Sigmoid colon (tissue), 7 donors: ENCODE results near the gene HSPG2. TPM values are rescaled to one million over a fixed set of nuclear protein-coding genes. Genes with fewer than 3 reads are reported as not detected.
A peak's percentile ranks its signal among the peaks of the same experiment; 100 is the strongest.

Source experiments
- DNase-seq: peaks from one replicate; pipeline ENCODE4 v3.0.0-alpha.2; 2019
- H3K27ac ChIP-seq, 4 donors: fragments of 200-600 bp; sonication (generic); one replicate each; pipeline ENCODE4 v1.5.1; 2016 to 2019; ENCODE audit warnings: mild to moderate bottlenecking in 1 of 4
- H3K27me3 ChIP-seq, 3 donors: fragments of 200-600 bp; sonication (generic); one replicate each; pipeline ENCODE4 v1.5.1; 2019; ENCODE audit warnings: mild to moderate bottlenecking in 1 of 3
- H3K36me3 ChIP-seq, 4 donors: fragments of 200-600 bp; sonication (generic); one replicate each; pipeline ENCODE4 v1.5.1; 2016 to 2019
- H3K4me1 ChIP-seq, 4 donors: fragments of 200-600 bp; sonication (generic); one replicate each; pipeline ENCODE4 v1.5.1; 2017 to 2019
- H3K4me3 ChIP-seq, 4 donors: fragments of 200-600 bp; sonication (generic); one replicate each; pipeline ENCODE4 v1.5.1; 2017 to 2019; ENCODE audit warnings: mild to moderate bottlenecking in 2 of 4, moderate library complexity in 1 of 4
- H3K9me3 ChIP-seq, 4 donors: fragments of 200-600 bp in 3 of 4; sonication (generic) in 3 of 4; one replicate each; pipeline versions ENCODE4 v1.5.1 to v1.6.1; 2013 to 2019
- CTCF ChIP-seq, 4 experiments: fragments of 450-650 bp in 3 of 4; fragments of 200-600 bp in 1 of 4; IDR thresholded peaks; one replicate each; pipeline ENCODE4 v1.5.1; 2016 to 2019; ENCODE audit warnings: antibody characterized with exemption in 4 of 4, mild to moderate bottlenecking in 3 of 4, moderate library complexity in 2 of 4
- EP300 ChIP-seq, 4 donors: sonication (generic); formaldehyde crosslinking; IDR thresholded peaks; one replicate each; pipeline ENCODE4 v1.6.1; 2017; ENCODE audit warnings: antibody characterized with exemption in 4 of 4
- POLR2A ChIP-seq, 2 donors: fragments of 450-650 bp; IDR thresholded peaks; one replicate each; pipeline ENCODE4 v1.6.1; 2016; ENCODE audit warnings: antibody characterized with exemption in 2 of 2, mild to moderate bottlenecking in 2 of 2, moderate library complexity in 2 of 2
- POLR2AphosphoS5 ChIP-seq, 4 donors: sonication (generic); formaldehyde crosslinking; IDR thresholded peaks; one replicate each; pipeline ENCODE4 v1.6.1; 2017; ENCODE audit warnings: antibody characterized with exemption in 4 of 4
- WGBS, 2 donors: extraction: QIAGEN DNeasy Blood & Tissue Kit; methylation state at CpG; one replicate each; pipeline ENCODE4 v1.1.7; 2013; 5-methylcytosine and 5-hydroxymethylcytosine counted together
- intact Hi-C: fragments of 100-400 bp; cut with DNase I; formaldehyde crosslinking; loops from one replicate; pipeline ENCODE4 v1.15.1; 2023
- polyA plus RNA-seq, 3 donors: library from polyadenylated mRNA; stranded (reverse); fragments of 200-250 nt; gene quantifications; one replicate each; pipeline ENCODE4 v1.2.3, GENCODE V29; 2013
- total RNA-seq, 4 donors: library from RNA; depleted of rRNA; stranded (reverse); fragments of >200 nt; gene quantifications; one replicate each; pipeline ENCODE4 v1.1.0, GENCODE V29; 2016
- donor health status: healthy with polysubstance abuse.
- donor health status: Bipolar disorder and iron deficiency.
- donor health status: healthy.

HSPG2 gene
- total and polyA plus RNA-seq, 7 donors: 6.0 to 761 (median 104) TPM

- H3K27me3 ChIP-seq: no peaks in the 10 kb centered on the region
- no peaks in the 10 kb centered on the region for H3K9me3 ChIP-seq
- 70 to 79% methylated on average over 5 of the region's 5 CpGs for WGBS, 2 donors
- peaks cover 0 to 4% (median 0%) of the 10 kb centered on the region in 4 donors for H3K36me3 ChIP-seq
- H3K4me3 ChIP-seq: no peak overlapping the region
- H3K27ac ChIP-seq: peak overlapping the region; percentile 90 to 99 (median 98)
- TF ChIP-seq EP300 (IDR thresholded peaks at IDR 0.05) (no peak), CTCF (IDR thresholded peaks at IDR 0.05) (no peak), POLR2A (IDR thresholded peaks at IDR 0.05) (no peak), POLR2AphosphoS5 (IDR thresholded peaks at IDR 0.05) (peak in 1 of 4 donors; percentile 19)
- peaks cover 0 to 100% (median 100%) of the 10 kb centered on the region in 4 donors for H3K4me1 ChIP-seq
- intact Hi-C loops: no loop called here
- no peak for DNase-seq
Measured at GRCh38 chr1:21901473-21901847, 35.6 kb downstream of the HSPG2 start.

- intact Hi-C loops: no loop called here
- peak in 3 of 4 donors; percentile 30 to 58 (median 42) for TF ChIP-seq POLR2AphosphoS5 (IDR thresholded peaks at IDR 0.05)
- TF ChIP-seq CTCF (IDR thresholded peaks at IDR 0.05): no peak
- H3K4me3 ChIP-seq: no peak overlapping the region
- H3K27ac ChIP-seq: peak overlapping the region; percentile 90 to 99 (median 98)
- 46 to 72% methylated on average over 13 of the region's 13 CpGs for WGBS, 2 donors
- H3K36me3 ChIP-seq: peaks cover 0 to 5% (median under 1%) of the 10 kb centered on the region in 4 donors
- H3K27me3 ChIP-seq: no peaks in the 10 kb centered on the region
- H3K4me1 ChIP-seq: peaks cover 0 to 100% (median 100%) of the 10 kb centered on the region in 4 donors
- no peak for DNase-seq
- H3K9me3 ChIP-seq: no peaks in the 10 kb centered on the region
Measured at GRCh38 chr1:21900766-21901472, 36.2 kb downstream of the HSPG2 start.

- WGBS, 2 donors: 48 to 76% methylated on average over 8 of the region's 8 CpGs
- Histone ChIP-seq H3K4me3 (no peak overlapping the region), H3K9me3 (no peaks in the 10 kb centered on the region), H3K27me3 (no peaks in the 10 kb centered on the region), H3K27ac (peak overlapping the region; percentile 90 to 99 (median 98)), H3K4me1 (peaks cover 0 to 100% (median 100%) of the 10 kb centered on the region in 4 donors), H3K36me3 (peaks cover under 1 to 15% (median 10%) of the 10 kb centered on the region in 4 donors)
- intact Hi-C loops: no loop called here
- TF ChIP-seq POLR2A (IDR thresholded peaks at IDR 0.05): no peak
- peak in 3 of 4 donors; percentile 28 to 37 (median 29) for TF ChIP-seq POLR2AphosphoS5 (IDR thresholded peaks at IDR 0.05)
- no peak for TF ChIP-seq EP300 (IDR thresholded peaks at IDR 0.05)
- no peak for DNase-seq
Measured at GRCh38 chr1:21899987-21900386, 37.1 kb downstream of the HSPG2 start.

GRCh38 chr1:21899267-21899810, 37.8 kb downstream of the HSPG2 start:
- 78 to 85% methylated on average over 4 of the region's 4 CpGs for WGBS, 2 donors
- H3K36me3 ChIP-seq: peaks cover 6 to 21% (median 14%) of the 10 kb centered on the region in 4 donors
- peak overlapping the region; percentile 90 to 99 (median 98) for H3K27ac ChIP-seq
- no peaks in the 10 kb centered on the region for H3K27me3 ChIP-seq
- intact Hi-C loops: no loop called here
- peaks cover 0 to 100% (median 100%) of the 10 kb centered on the region in 4 donors for H3K4me1 ChIP-seq
- no peak overlapping the region for H3K4me3 ChIP-seq
- DNase-seq: no peak
- TF ChIP-seq CTCF (IDR thresholded peaks at IDR 0.05) (no peak), EP300 (IDR thresholded peaks at IDR 0.05) (no peak), POLR2A (IDR thresholded peaks at IDR 0.05) (no peak), POLR2AphosphoS5 (IDR thresholded peaks at IDR 0.05) (no peak)
- H3K9me3 ChIP-seq: no peaks in the 10 kb centered on the region
